BJ (cell line): Measurements from ENCODE around the gene PAK4. TPM values are rescaled to one million over a fixed set of nuclear protein-coding genes. Genes with fewer than 3 reads are reported as not detected.

Source experiments
- CTCF ChIA-PET: fragments of 350-600 bp; formaldehyde crosslinking; extraction: SDS; loops from one replicate; lab custom pipeline; 2021; ENCODE audit warnings: antibody characterized with exemption, inconsistent platforms; lab: Yijun Ruan, JAX
- POLR2A ChIA-PET: fragments of 300-600 bp; sonication (Branson Sonifier 250); formaldehyde crosslinking; extraction: SDS; loops from one replicate; lab custom pipeline; 2021; ENCODE audit warnings: antibody characterized with exemption; lab: Charles Lee
- DNase-seq: peaks from one replicate; pipeline ENCODE4 v3.0.0-alpha.2; 2011; ENCODE audit warnings: low read depth
- H3K27me3 ChIP-seq: 2 replicates; pipeline ENCODE4 v1.6.0; 2011; ENCODE audit warnings: low read length; ENCODE audit not compliant: control insufficient read depth, insufficient read depth
- H3K36me3 ChIP-seq: 2 replicates; pipeline ENCODE4 v1.5.1; 2011; ENCODE audit warnings: low read length; ENCODE audit not compliant: control insufficient read depth, insufficient read depth
- H3K4me3 ChIP-seq: 2 replicates; pipeline ENCODE4 v1.5.1; 2011; ENCODE audit warnings: low read depth, mild to moderate bottlenecking, control low read depth, low read length
- polyA plus RNA-seq: library from polyadenylated mRNA; depleted of rRNA; stranded (reverse); fragments of >200 nt; gene quantifications from 2 replicates; pipeline ENCODE4 v1.2.3, GENCODE V29; 2011
- TF ChIP-seq, protein P1 (sequence below): IDR thresholded peaks from 2 replicates; pipeline ENCODE4 v1.5.1; 2011; ENCODE audit warnings: low read depth, mild to moderate bottlenecking, control low read depth, inconsistent platforms, low read length, moderate library complexity; ENCODE audit not compliant: insufficient read depth

Gene PAK4
- polyA plus RNA-seq, 1 experiment: 19.6 TPM

DNA sequence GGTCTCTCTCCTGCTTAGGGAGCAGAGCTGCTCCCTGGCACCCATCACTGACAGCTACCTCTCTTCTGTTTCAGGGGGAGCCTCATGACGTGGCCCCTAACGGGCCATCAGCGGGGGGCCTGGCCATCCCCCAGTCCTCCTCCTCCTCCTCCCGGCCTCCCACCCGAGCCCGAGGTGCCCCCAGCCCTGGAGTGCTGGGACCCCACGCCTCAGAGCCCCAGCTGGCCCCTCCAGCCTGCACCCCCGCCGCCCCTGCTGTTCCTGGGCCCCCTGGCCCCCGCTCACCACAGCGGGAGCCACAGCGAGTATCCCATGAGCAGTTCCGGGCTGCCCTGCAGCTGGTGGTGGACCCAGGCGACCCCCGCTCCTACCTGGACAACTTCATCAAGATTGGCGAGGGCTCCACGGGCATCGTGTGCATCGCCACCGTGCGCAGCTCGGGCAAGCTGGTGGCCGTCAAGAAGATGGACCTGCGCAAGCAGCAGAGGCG, 48.0 kb downstream of the PAK4 start:
- TF ChIP-seq, protein P1, sequence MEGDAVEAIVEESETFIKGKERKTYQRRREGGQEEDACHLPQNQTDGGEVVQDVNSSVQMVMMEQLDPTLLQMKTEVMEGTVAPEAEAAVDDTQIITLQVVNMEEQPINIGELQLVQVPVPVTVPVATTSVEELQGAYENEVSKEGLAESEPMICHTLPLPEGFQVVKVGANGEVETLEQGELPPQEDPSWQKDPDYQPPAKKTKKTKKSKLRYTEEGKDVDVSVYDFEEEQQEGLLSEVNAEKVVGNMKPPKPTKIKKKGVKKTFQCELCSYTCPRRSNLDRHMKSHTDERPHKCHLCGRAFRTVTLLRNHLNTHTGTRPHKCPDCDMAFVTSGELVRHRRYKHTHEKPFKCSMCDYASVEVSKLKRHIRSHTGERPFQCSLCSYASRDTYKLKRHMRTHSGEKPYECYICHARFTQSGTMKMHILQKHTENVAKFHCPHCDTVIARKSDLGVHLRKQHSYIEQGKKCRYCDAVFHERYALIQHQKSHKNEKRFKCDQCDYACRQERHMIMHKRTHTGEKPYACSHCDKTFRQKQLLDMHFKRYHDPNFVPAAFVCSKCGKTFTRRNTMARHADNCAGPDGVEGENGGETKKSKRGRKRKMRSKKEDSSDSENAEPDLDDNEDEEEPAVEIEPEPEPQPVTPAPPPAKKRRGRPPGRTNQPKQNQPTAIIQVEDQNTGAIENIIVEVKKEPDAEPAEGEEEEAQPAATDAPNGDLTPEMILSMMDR: no peak
- no peak for DNase-seq
- ChIA-PET CTCF (no interaction called here), POLR2A (no interaction called here)
- Histone ChIP-seq H3K36me3 (peaks cover 23% of the 10 kb centered on the region), H3K4me3 (no peak overlapping the region), H3K27me3 (no peaks in the 10 kb centered on the region)

DNA sequence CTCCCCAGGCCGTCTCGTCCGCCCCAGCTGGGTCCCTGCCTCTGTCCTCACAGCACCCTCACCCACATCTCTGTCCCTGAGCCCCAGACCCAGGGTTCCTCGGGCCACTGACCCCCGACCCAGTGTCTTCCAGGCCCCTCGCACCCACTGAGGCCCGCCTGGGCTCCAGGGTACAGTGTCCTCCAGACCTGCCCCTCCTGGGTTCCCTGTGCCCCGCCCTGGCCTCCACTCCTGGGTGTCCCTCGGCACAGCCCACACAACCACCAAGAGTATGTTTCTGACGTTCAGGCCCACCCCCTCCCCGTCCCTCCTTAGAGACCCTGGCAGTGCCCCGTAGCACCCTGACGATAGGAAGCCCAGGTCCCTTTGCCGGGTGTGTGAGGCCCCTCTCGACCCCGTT, 48.6 kb downstream of the PAK4 start:
- no peak for DNase-seq
- TF ChIP-seq, protein P1: no peak
- CTCF ChIA-PET: interaction anchor here (0.6 kb wide), 1 partner anchor 958 kb away, joined by 3 read pairs; no protein-coding TSS in a partner anchor
- POLR2A ChIA-PET: no interaction called here
- Histone ChIP-seq H3K36me3 (peaks cover 25% of the 10 kb centered on the region), H3K27me3 (no peaks in the 10 kb centered on the region), H3K4me3 (no peak overlapping the region)

GRCh38 chr19:39174558-39175544, 49.3 kb downstream of the PAK4 start:
- DNase-seq: no peak
- Histone ChIP-seq H3K27me3 (no peaks in the 10 kb centered on the region), H3K36me3 (peaks cover 27% of the 10 kb centered on the region), H3K4me3 (no peak overlapping the region)
- CTCF ChIA-PET: interaction anchor here (0.6 to 1.0 kb wide), 3 partner anchors 64 to 957 kb away, joined by 3 read pairs; partner anchors contain the start of genes MRPS12 and SARS2
- POLR2A ChIA-PET: no interaction called here
- TF ChIP-seq, protein P1: no peak

DNA sequence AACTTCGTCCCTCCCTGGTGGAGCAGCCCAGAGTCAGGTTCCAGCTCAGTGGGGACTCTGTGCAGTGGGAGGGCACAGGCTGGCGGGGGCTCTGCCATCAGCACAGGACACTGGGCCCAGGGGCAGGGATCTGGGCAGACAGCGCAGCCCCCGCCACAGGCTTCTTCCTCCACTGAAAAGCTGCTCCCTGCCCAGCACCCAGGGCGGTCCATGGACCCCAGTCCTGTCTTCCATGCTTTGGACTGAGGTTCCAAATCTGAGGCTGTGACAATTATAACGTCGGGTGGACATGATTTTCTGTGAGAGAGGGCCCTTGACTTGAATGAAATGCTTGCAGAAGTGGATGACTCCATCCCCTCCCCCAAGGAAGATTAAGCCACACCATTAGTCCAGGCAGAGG, 50.0 kb downstream of the PAK4 start:
- ChIA-PET POLR2A (no interaction called here), CTCF (interaction anchor here (0.6 to 1.2 kb wide), 3 partner anchors 11 to 245 kb away, joined by 3 to 5 read pairs (median 3); partner anchors contain the start of genes MRPS12 and SARS2)
- Histone ChIP-seq H3K36me3 (peaks cover 30% of the 10 kb centered on the region), H3K4me3 (no peak overlapping the region), H3K27me3 (no peaks in the 10 kb centered on the region)
- DNase-seq: no peak
- TF ChIP-seq, protein P1: no peak

- H3K4me3 ChIP-seq: no peak overlapping the region
- TF ChIP-seq, protein P1: no peak
- peaks cover 30% of the 10 kb centered on the region for H3K36me3 ChIP-seq
- no peaks in the 10 kb centered on the region for H3K27me3 ChIP-seq
- no peak for DNase-seq
- ChIA-PET POLR2A (no interaction called here), CTCF (no interaction called here)
Observed at GRCh38 chr19:39177110-39177699, 51.6 kb downstream of the PAK4 start.
